ENCODE measurements around the gene TAP1. TPM values are rescaled to one million over a fixed set of nuclear protein-coding genes. Genes with fewer than 3 reads are reported as not detected.

Gene TAP1
- total RNA-seq, 1 experiment from 2014 or later: 13.6 TPM

- TF ChIP-seq HMGXB4 (CRISPR knock-in tag; IDR thresholded peaks at IDR 0.05) (no peak), NR3C1 (CRISPR knock-in tag; conservative IDR thresholded peaks at IDR 0.05; ENCODE audit: low read depth) (no peak), E2F5 (CRISPR knock-in tag; IDR thresholded peaks at IDR 0.05) (no peak), GABPB1 (CRISPR knock-in tag; IDR thresholded peaks at IDR 0.05) (no peak)
Measured at GRCh38 chr6:32819729-32820128, 33.8 kb downstream of the TAP1 start (continued).

- Mint-ChIP-seq H3K27me3 (ENCODE audit: low read depth) (peaks cover 9% of the 10 kb centered on the region), H3K9me3 (no peaks in the 10 kb centered on the region), H3K4me1 (no peaks in the 10 kb centered on the region), H3K36me3 (no peaks in the 10 kb centered on the region), H3K4me3 (no peak overlapping the region), H3K27ac (no peak overlapping the region)
- no peak for DNase-seq (ENCODE audit: low spot score)
- ChIA-PET CTCF (no interaction called here), POLR2A (no interaction called here)
- no peak for ATAC-seq
- TF ChIP-seq GTF2I (CRISPR knock-in tag; conservative IDR thresholded peaks at IDR 0.05) (no peak), E2F5 (CRISPR knock-in tag; IDR thresholded peaks at IDR 0.05) (no peak), ZNF281 (CRISPR knock-in tag; IDR thresholded peaks at IDR 0.05) (no peak)
Measured at GRCh38 chr6:32818867-32819266, 34.6 kb downstream of the TAP1 start.

- CTCF ChIA-PET: interaction anchor here (0.7 to 1.0 kb wide), 2 partner anchors 22 to 51 kb away, joined by 4 to 6 read pairs; partner anchors contain the start of gene TAP2
- TF ChIP-seq RORB (CRISPR knock-in tag; IDR thresholded peaks at IDR 0.05) (no peak), ATF6 (CRISPR knock-in tag; IDR thresholded peaks at IDR 0.05) (no peak), ELF4 (CRISPR knock-in tag; IDR thresholded peaks at IDR 0.05; ENCODE audit: low read depth) (no peak), IRF1 (CRISPR knock-in tag; IDR thresholded peaks at IDR 0.05) (no peak), TEAD1 (CRISPR knock-in tag; IDR thresholded peaks at IDR 0.05) (no peak), ZNF281 (CRISPR knock-in tag; IDR thresholded peaks at IDR 0.05) (no peak), GTF2I (CRISPR knock-in tag; conservative IDR thresholded peaks at IDR 0.05) (no peak)
- H3K4me1 Mint-ChIP-seq: no peaks in the 10 kb centered on the region
- peak; percentile 32; the same call in 1 of the 2 replicates for ATAC-seq
- POLR2A ChIA-PET: no interaction called here
- no peak for DNase-seq (ENCODE audit: low spot score)
- H3K36me3 Mint-ChIP-seq: no peaks in the 10 kb centered on the region
- peaks cover 19% of the 10 kb centered on the region for H3K27me3 Mint-ChIP-seq (ENCODE audit: low read depth)
- no peak within 1 kb of the TSS for H3K4me3 Mint-ChIP-seq
- peak within 1 kb of the TSS; percentile 48; the same call in 1 of the 2 replicates for H3K27ac Mint-ChIP-seq
- H3K9me3 Mint-ChIP-seq: no peaks in the 10 kb centered on the region
Measured at GRCh38 chr6:32816746-32817204, 36.7 kb downstream of the TAP1 start, which contains the start of gene HLA-DOB. TSS of gene HLA-DOB (minus strand) at chr6:32817002. CDS start at chr6:32816951, 51 bp downstream.
